ENCODE results near the gene STAM2.

DNA sequence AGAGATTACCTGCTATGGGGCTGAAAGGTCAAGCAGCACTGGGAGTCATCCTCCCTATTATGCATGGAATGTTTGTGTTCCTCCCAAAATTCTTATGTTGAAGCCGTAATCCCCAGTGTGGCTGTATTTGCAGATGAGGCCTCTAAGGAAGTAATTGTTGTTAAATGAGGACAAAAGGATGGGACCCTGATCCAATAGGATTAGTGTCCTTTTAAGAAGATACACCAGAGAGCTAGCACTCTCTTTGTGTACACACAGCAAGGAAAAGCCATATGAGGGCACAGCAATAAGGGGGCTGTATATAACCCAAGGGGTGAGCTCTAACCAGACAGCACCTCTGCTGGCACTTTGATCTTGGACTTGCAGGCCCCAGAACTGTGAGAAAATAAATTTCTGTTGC is 18.3 kb downstream of the STAM2 start:
- TF ChIP-seq CTCF (IDR thresholded peaks at IDR 0.05) (no peak), POLR2A (IDR thresholded peaks at IDR 0.05) (no peak)
